Natural killer cell (primary cell): ENCODE measurements around the gene TAF15. TPM values are rescaled to one million over a fixed set of nuclear protein-coding genes. Genes with fewer than 3 reads are reported as not detected.

Source experiments
- ATAC-seq, 3 donors: fragments of 150-1000 bp in 2 of 3; fragments of 200-7000 bp in 1 of 3; cut with Tn5 transposase; 1 replicate in 1 of 3; 2 replicates in 2 of 3; pipeline ENCODE4 v1.10.0; 2021; ENCODE audit warnings: mild to moderate bottlenecking in 2 of 3, moderate library complexity in 2 of 3
- DNase-seq, 2 donors: peaks; one replicate each; pipeline versions ENCODE4 v3.0.0 to v3.0.0-alpha.2; 2013 to 2021; ENCODE audit warnings: mixed read lengths in 1 of 2
- H3K27ac ChIP-seq: one replicate; pipeline ENCODE4 v1.5.1; 2013; ENCODE audit warnings: mild to moderate bottlenecking, low read length
- H3K27me3 ChIP-seq: one replicate; pipeline ENCODE4 v1.6.1; 2013; ENCODE audit warnings: low read length; ENCODE audit not compliant: control insufficient read depth, insufficient read depth
- H3K36me3 ChIP-seq: one replicate; pipeline ENCODE4 v1.6.1; 2013; ENCODE audit warnings: low read length; ENCODE audit not compliant: control insufficient read depth, insufficient read depth
- H3K4me1 ChIP-seq: one replicate; pipeline ENCODE4 v1.6.1; 2013; ENCODE audit warnings: low read length; ENCODE audit not compliant: control insufficient read depth, insufficient read depth
- H3K4me3 ChIP-seq: one replicate; pipeline ENCODE4 v1.5.1; 2013; ENCODE audit warnings: low read length
- H3K9me3 ChIP-seq: one replicate; pipeline ENCODE4 v1.6.1; 2013; ENCODE audit warnings: low read length; ENCODE audit not compliant: control insufficient read depth, insufficient read depth
- H3K27ac Mint-ChIP-seq, 2 donors: one replicate each; pipeline ENCODE4 v1.8.0; 2022; ENCODE audit warnings: mild to moderate bottlenecking in 2 of 2, mixed read lengths in 2 of 2, moderate library complexity in 1 of 2
- H3K27me3 Mint-ChIP-seq, 2 donors: one replicate each; pipeline ENCODE4 v1.8.0; 2022; ENCODE audit warnings: low read depth in 2 of 2, mixed read lengths in 2 of 2
- H3K36me3 Mint-ChIP-seq: one replicate; pipeline ENCODE4 v1.8.0; 2022; ENCODE audit warnings: mixed read lengths
- H3K4me1 Mint-ChIP-seq, 2 donors: one replicate each; pipeline ENCODE4 v1.8.0; 2022; ENCODE audit warnings: mixed read lengths in 2 of 2
- H3K4me3 Mint-ChIP-seq: one replicate; pipeline ENCODE4 v1.8.0; 2022; ENCODE audit warnings: mild to moderate bottlenecking, moderate library complexity, mixed read lengths
- H3K9me3 Mint-ChIP-seq, 2 donors: one replicate each; pipeline ENCODE4 v1.8.0; 2022; ENCODE audit warnings: mixed read lengths in 2 of 2
- CTCF ChIP-seq: fragments of 200-600 bp; IDR thresholded peaks from one replicate; pipeline ENCODE4 v1.8.0; 2022; ENCODE audit warnings: antibody characterized with exemption
- WGBS: methylation state at CpG from one replicate; pipeline ENCODE4 v1.1.7; 2013; ENCODE audit warnings: missing lambda C conversion rate; ENCODE audit not compliant: insufficient coverage; 5-methylcytosine and 5-hydroxymethylcytosine counted together
- intact Hi-C: fragments of 100-400 bp; cut with micrococcal nuclease; formaldehyde crosslinking; loops from one replicate; pipeline ENCODE4 v1.14.2; 2022
- total RNA-seq, 4 donors: library from RNA; stranded (reverse); fragments of 120-200 nt in 1 of 4; gene quantifications; one replicate each; pipeline versions ENCODE4 v1.2.3 to v1.2.4, GENCODE V29; 2013 to 2022

TAF15 gene
- total RNA-seq, 3 donors from 2014 or later (not counting 1 experiment from before 2014, with no cell fraction given), result 214 to 253 (median 214) TPM

- 95% methylated on average over 16 of the region's 16 CpGs for WGBS
- Mint-ChIP-seq H3K4me1 (no peaks in the 10 kb centered on the region), H3K27ac (no peak overlapping the region), H3K4me3 (no peak overlapping the region), H3K27me3 (peaks cover 9 to 14% of the 10 kb centered on the region in 2 donors), H3K36me3 (no peaks in the 10 kb centered on the region), H3K9me3 (no peaks in the 10 kb centered on the region)
- intact Hi-C loops, result no loop called here
- H3K4me3 ChIP-seq, result no peak overlapping the region
- no peaks in the 10 kb centered on the region for H3K27me3 ChIP-seq
- DNase-seq (no peak), ATAC-seq (no peak)
- H3K27ac ChIP-seq, result no peak overlapping the region
- H3K9me3 ChIP-seq, result no peaks in the 10 kb centered on the region
- TF ChIP-seq CTCF, result no peak
- no peaks in the 10 kb centered on the region for H3K4me1 ChIP-seq
- H3K36me3 ChIP-seq, result no peaks in the 10 kb centered on the region
These were observed 30.6 kb upstream of the TAF15 start for GRCh38 chr17:35778641-35779196.

- Mint-ChIP-seq H3K4me3 (no peak overlapping the region), H3K36me3 (no peaks in the 10 kb centered on the region), H3K4me1 (no peaks in the 10 kb centered on the region), H3K9me3 (no peaks in the 10 kb centered on the region), H3K27ac (no peak overlapping the region), H3K27me3 (peaks cover 7 to 14% of the 10 kb centered on the region in 2 donors)
- ATAC-seq, result no peak
- no peak for TF ChIP-seq CTCF
- H3K4me1 ChIP-seq, result no peaks in the 10 kb centered on the region
- H3K9me3 ChIP-seq, result no peaks in the 10 kb centered on the region
- H3K36me3 ChIP-seq, result no peaks in the 10 kb centered on the region
- H3K27ac ChIP-seq, result no peak overlapping the region
- WGBS, result 92% methylated on average over 3 of the region's 3 CpGs
- intact Hi-C loops, result no loop called here
- no peaks in the 10 kb centered on the region for H3K27me3 ChIP-seq
- no peak for DNase-seq
- no peak overlapping the region for H3K4me3 ChIP-seq
These were observed 28.3 kb upstream of the TAF15 start for GRCh38 chr17:35780950-35781349.

- intact Hi-C loops, result no loop called here
- Mint-ChIP-seq H3K4me1 (no peaks in the 10 kb centered on the region), H3K27ac (no peak overlapping the region), H3K4me3 (no peak overlapping the region), H3K27me3 (peaks cover 19 to 25% of the 10 kb centered on the region in 2 donors), H3K9me3 (no peaks in the 10 kb centered on the region), H3K36me3 (no peaks in the 10 kb centered on the region)
- Histone ChIP-seq H3K9me3 (no peaks in the 10 kb centered on the region), H3K36me3 (no peaks in the 10 kb centered on the region), H3K4me3 (no peak overlapping the region), H3K27me3 (peaks cover 3% of the 10 kb centered on the region), H3K4me1 (no peaks in the 10 kb centered on the region), H3K27ac (no peak overlapping the region)
- no peak for DNase-seq
- no peak for ATAC-seq
- WGBS, result 91% methylated on average over 1 of the region's 2 CpGs
- no peak for TF ChIP-seq CTCF
These were observed 24.4 kb upstream of the TAF15 start for GRCh38 chr17:35784895-35785294.

- TF ChIP-seq CTCF, result no peak
- H3K4me3 Mint-ChIP-seq, result no peak overlapping the region
- no peak for DNase-seq
- no peak overlapping the region for H3K27ac Mint-ChIP-seq
- H3K36me3 Mint-ChIP-seq, result no peaks in the 10 kb centered on the region
- H3K27me3 Mint-ChIP-seq, result peaks cover 20 to 21% of the 10 kb centered on the region in 2 donors
- no peaks in the 10 kb centered on the region for H3K36me3 ChIP-seq
- no peak overlapping the region for H3K4me3 ChIP-seq
- ATAC-seq, result no peak
- H3K27ac ChIP-seq, result no peak overlapping the region
- no peaks in the 10 kb centered on the region for H3K4me1 Mint-ChIP-seq
- intact Hi-C loops, result no loop called here
- H3K4me1 ChIP-seq, result no peaks in the 10 kb centered on the region
- no peaks in the 10 kb centered on the region for H3K9me3 Mint-ChIP-seq
- no peaks in the 10 kb centered on the region for H3K9me3 ChIP-seq
- 62% methylated on average over 3 of the region's 3 CpGs for whole genome bisulfite sequencing
- H3K27me3 ChIP-seq, result peaks cover 3% of the 10 kb centered on the region
These were observed 22.3 kb upstream of the TAF15 start for GRCh38 chr17:35786941-35787432.
